ENCODE measurements around the gene CKB.

- no peak for TF ChIP-seq EZH2phosphoT487 (conservative IDR thresholded peaks at IDR 0.05; ENCODE audit: low read length)
- no peak for TF ChIP-seq CTCF (IDR thresholded peaks at IDR 0.05; ENCODE audit: insufficient read depth, low read length, poor library complexity, severe bottlenecking)
Observed at GRCh38 chr14:103543140-103543539, 20.5 kb upstream of the CKB start.

Measured in SU-DHL-6 (cell line).